ENCODE results near the gene IDH3A.

IDH3A gene

DNA sequence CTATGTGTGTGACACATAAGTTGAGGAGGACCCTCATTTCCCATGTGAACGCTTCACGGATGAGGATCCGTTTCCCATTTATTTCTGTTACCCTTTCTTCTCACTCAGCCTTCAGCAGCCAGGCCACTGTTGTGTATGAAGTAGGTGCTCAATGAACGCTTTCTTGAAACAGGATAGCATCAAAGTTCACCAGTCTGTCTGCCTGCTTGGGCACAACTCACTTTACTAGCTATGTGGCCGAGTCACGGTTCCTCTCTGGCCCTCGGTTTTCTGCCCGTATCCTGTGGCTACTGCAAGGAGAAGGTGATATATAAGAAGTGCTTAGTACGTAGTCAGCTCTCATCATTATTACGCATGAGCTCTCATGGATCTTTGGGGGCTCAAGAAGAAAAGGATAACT, 62.8 kb downstream of the IDH3A start:
- no peak for DNase-seq (ENCODE audit: low read depth)
- no peak overlapping the region for H3K4me3 ChIP-seq (replicated peaks; ENCODE audit: low read depth, low read length)
- TF ChIP-seq, protein P1, sequence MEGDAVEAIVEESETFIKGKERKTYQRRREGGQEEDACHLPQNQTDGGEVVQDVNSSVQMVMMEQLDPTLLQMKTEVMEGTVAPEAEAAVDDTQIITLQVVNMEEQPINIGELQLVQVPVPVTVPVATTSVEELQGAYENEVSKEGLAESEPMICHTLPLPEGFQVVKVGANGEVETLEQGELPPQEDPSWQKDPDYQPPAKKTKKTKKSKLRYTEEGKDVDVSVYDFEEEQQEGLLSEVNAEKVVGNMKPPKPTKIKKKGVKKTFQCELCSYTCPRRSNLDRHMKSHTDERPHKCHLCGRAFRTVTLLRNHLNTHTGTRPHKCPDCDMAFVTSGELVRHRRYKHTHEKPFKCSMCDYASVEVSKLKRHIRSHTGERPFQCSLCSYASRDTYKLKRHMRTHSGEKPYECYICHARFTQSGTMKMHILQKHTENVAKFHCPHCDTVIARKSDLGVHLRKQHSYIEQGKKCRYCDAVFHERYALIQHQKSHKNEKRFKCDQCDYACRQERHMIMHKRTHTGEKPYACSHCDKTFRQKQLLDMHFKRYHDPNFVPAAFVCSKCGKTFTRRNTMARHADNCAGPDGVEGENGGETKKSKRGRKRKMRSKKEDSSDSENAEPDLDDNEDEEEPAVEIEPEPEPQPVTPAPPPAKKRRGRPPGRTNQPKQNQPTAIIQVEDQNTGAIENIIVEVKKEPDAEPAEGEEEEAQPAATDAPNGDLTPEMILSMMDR (IDR thresholded peaks at IDR 0.05; ENCODE audit: low read length, missing control alignments): no peak

DNA sequence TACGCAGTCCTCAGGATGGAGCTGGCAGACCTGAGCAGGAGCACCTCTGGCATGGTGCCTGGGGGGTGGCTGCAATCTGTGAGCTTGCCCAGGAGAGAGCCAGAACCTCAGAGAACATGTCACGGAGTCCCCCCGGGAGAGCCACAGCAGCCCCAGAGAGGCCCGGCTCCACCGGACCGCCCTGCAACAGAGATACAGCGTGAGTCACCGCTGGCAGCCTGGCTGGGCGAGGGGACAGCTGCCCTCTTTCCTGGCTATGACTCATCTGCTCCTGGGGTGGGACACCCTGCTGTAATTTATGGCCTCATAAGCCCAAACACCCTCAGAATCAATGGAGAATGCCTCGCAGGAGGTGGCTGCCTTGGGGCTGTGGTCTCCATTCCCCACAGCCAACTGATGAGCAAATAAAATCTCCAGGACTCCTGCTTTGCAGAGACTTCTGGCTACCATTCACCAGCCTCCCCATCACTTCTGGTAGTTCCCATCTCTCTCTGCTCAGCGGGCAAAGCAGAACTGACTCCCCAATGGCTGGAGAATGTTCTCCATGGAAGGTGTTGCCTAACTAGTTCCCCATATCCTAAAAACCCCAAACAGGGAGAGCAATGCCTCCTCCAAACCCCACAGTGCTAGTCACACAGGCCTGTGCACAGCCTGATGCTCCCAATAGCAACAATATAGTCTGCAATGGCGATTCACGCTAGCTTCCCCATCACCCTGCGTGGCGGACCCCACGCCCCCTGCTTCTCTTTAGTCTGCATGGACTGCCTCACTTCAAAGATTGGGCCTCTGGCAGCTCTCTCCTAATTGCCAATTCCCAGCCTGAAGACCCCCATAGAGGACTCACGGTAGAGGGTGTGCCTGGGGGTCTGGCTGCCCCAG, 63.6 kb downstream of the IDH3A start:
- peak; percentile 57 for DNase-seq (ENCODE audit: low read depth)
- no peak overlapping the region for H3K4me3 ChIP-seq (replicated peaks; ENCODE audit: low read depth, low read length)
- TF ChIP-seq, protein P1 (IDR thresholded peaks at IDR 0.05; ENCODE audit: low read length, missing control alignments): no peak

DNA sequence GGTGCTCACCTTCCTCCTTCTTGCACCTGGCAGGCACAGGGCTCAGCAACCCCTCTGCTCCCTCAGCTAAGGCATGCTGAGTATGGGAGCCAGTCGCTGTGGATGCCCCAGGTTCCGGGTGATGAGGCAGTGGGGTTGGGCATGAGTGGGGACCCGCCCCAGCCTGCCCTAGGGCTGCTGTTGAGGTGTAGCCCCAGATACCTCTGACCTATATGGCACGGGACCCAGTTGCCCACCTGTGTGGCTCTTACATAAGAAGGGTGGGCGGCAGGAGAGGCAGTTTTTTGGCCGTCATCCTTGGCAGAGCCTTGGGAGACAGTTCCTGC, 64.2 kb downstream of the IDH3A start:
- DNase-seq (ENCODE audit: low read depth): no peak
- TF ChIP-seq, protein P1 (IDR thresholded peaks at IDR 0.05; ENCODE audit: low read length, missing control alignments): no peak
- H3K4me3 ChIP-seq (replicated peaks; ENCODE audit: low read depth, low read length): no peak overlapping the region

DNA sequence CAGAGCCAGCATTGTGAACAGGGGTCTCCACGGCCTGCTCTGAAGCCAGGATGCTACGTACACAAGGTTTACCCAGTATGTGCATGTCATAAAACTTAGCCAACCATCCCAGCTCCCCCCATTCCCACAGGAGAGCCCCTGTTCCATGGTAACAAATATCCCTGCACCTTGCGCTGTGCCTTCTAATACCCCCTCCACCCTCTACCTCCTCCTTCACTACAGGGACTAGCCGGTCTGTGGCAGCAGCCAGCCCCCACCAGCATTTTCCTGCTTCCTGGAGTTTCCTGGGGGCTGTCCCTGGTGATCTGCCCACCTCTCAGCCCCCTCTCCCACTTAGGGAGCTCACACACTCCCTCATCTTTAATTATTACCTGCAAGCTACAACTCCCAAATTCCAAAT, 64.8 kb downstream of the IDH3A start:
- TF ChIP-seq, protein P1 (IDR thresholded peaks at IDR 0.05; ENCODE audit: low read length, missing control alignments): no peak
- no peak for DNase-seq (ENCODE audit: low read depth)
- H3K4me3 ChIP-seq (replicated peaks; ENCODE audit: low read depth, low read length): no peak overlapping the region

DNA sequence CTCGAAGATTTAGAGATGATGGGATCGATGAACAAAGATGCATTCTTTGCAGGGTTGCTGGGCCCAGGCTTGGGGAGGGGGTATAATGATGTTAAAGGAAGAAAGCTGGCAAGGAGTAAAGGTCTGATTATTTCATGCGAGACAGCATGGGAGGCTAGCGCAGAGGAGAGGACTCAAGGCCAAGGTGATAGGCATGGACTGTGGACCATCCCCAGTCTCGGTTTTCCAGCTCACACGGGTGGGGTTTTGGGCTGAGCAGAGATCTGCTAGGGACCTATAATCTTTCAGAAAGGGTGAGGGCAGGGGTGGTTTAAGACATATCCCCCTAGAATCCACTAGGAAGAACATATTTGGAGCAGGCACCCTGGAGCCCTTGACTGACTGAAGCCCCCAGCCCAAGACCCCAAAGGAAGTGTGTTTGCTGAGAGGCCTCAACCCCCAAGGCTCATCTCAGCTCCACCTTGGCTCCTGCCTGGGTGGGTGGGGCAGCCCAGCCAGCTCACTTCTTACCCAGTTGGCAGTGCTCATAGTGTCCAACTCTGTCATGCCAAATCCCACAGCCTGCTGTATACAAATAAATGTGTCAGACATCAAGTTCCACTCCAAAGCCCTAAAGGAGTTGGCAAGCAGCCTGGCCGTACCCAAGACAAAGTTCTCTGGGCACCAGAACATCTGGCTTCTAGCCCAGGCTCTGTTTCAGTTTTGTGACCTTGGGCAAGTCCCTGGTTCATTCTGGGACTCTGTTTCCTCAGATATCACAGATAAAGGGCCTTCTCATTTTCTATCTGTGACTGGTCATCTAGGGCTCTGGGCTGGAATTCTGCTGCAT, 67.3 kb downstream of the IDH3A start:
- H3K4me3 ChIP-seq (replicated peaks; ENCODE audit: low read depth, low read length): no peak overlapping the region
- no peak for DNase-seq (ENCODE audit: low read depth)
- TF ChIP-seq, protein P1 (IDR thresholded peaks at IDR 0.05; ENCODE audit: low read length, missing control alignments): no peak

DNA sequence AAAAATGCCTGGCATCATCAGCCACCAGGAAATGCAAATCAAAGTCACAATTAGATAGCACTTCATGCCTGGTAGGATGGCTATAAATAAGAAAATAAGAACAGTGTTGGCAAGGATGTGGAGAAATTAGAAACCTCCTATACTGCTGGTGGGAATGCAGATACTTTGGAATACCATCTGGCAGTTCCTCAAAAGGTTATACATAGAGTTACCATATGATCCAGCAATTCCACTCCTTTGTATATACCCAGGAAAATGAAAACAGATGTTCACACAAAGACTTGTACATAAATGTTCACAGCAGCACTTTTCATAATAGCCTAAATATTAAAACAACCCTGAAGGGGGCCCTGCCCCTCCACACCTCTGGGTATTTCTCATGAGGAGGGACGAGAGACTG, 71.6 kb downstream of the IDH3A start:
- no peak overlapping the region for H3K4me3 ChIP-seq (replicated peaks; ENCODE audit: low read depth, low read length)
- no peak for DNase-seq (ENCODE audit: low read depth)
- TF ChIP-seq, protein P1 (IDR thresholded peaks at IDR 0.05; ENCODE audit: low read length, missing control alignments): no peak
